GM12891 (cell line): Measurements from ENCODE around the gene MS4A2.
"Not testable (repeated sequence)": the region's sequence is repeated elsewhere in the genome, so short reads cannot be mapped to it uniquely, and the experiment has no call there.

Experiments used
- DNase-seq: peaks from one replicate; pipeline ENCODE4 v3.0.0; 2011; ENCODE audit warnings: low spot score; ENCODE audit not compliant: insufficient read length
- FAIRE-seq: peaks from 2 replicates; lab custom pipeline; 2011; peaks lifted over from hg19 to GRCh38; lab: Jason Lieb, UNC
- PAX5 ChIP-seq: IDR thresholded peaks from 2 replicates; pipeline ENCODE4 v1.6.1; 2011; ENCODE audit warnings: low read length, moderate library complexity, mild to moderate bottlenecking; ENCODE audit not compliant: insufficient read depth, severe bottlenecking
- POLR2A ChIP-seq: IDR thresholded peaks from 2 replicates; pipeline ENCODE4 v1.6.1; 2011; ENCODE audit warnings: low read depth, low read length, control low read depth
- POLR2AphosphoS5 ChIP-seq: IDR thresholded peaks from 2 replicates; pipeline ENCODE4 v1.6.1; 2011; ENCODE audit warnings: low read depth, low read length, control low read depth
- POU2F2 ChIP-seq: IDR thresholded peaks from 2 replicates; pipeline ENCODE4 v1.6.1; 2011; ENCODE audit warnings: low read depth, mild to moderate bottlenecking, control low read depth, low read length, moderate library complexity
- SPI1 ChIP-seq: IDR thresholded peaks from 2 replicates; pipeline ENCODE4 v1.6.1; 2011; ENCODE audit warnings: low read depth, low read length, control low read depth
- TAF1 ChIP-seq: IDR thresholded peaks from 2 replicates; pipeline ENCODE4 v1.6.1; 2011; ENCODE audit warnings: low read depth, low read length, control low read depth

Gene MS4A2

DNA sequence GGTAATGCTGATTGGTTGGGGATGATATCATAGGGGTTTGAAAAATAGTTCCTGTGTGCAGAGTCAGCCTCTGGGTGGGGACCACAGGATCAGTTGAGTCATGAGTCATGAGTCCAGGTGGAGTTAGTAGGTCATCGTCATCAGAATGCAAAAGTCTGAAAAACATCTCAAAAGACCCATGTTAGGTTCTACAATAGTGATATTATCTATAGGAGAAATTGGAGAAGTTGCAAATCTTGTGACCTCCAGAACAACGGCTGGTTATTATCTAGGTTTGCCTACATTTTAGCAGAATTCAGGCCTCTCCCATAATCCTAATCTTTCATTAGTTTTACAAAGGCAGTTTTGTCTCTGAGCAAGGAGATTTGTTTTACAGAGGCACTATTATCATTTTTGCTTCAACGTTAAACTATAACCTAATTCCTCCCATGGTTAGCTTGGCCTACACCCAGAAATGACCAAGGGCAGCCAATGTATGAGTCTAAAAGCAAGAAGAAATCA lies 38.9 kb downstream of the MS4A2 start:
- no peak for FAIRE-seq
- TF ChIP-seq PAX5 (no peak), POU2F2 (no peak), SPI1 (no peak), POLR2AphosphoS5 (no peak), POLR2A (no peak), TAF1 (no peak)
- DNase-seq, result no peak

DNA sequence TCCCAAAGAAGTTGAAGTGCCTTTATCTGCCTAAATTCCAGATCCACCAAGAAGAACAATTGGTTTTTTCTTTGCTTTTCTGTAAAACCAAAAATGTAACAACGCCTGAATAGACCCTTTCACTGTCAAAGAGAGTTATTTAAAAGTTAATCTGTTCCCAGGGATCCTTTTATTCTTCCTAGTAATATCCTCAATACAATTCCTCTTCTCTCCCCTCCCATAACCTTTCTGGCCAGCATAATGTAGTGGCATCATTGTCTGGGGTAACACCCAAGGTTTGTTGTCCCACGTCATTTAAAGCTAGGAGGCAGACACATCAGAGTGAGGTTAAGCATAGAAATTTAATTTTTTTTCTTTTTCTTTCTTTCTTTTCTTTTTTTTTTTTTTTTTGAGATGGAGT lies 39.9 kb downstream of the MS4A2 start:
- no peak for DNase-seq
- no peak for FAIRE-seq
- TF ChIP-seq TAF1 (no peak), SPI1 (no peak)

DNA sequence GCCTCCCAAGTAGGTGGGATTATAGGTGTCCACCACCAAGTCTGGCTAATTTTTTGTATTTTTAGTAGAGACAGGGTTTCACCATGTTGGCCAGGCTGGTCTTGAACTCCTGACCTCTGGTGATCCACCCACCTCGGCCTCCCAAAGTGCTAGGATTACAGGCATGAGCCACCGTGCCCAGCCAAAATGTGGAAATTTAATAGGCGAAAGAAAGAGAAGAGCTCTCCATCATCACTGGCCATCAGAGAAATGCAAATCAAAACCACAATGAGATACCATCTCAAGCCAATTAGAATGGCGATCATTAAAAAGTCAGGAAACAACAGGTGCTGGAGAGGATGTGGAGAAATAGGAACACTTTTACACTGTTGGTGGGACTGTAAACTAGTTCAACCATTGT lies 40.4 kb downstream of the MS4A2 start:
- FAIRE-seq, DNase-seq: not testable (repeated sequence)

DNA sequence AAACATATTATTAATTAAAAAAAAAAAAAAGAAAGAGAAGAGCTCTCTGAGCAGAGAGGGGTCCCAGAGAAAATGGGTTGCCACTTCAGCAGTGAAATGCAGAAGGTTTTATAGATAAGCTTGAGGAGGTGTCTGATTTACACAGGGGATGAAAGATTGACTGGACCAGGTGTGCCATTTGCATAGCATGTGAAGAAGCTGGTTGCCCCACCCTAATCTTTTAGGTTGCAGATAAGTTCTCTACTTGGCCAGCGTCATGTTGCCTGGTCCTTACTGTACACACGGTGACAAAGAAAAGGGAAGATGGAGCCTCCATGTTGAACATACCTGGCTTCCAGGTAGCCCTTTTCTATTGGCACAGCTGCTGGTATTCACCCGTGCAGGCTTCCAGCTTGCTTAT lies 41.4 kb downstream of the MS4A2 start:
- FAIRE-seq, result no peak
- DNase-seq, result no peak
- TF ChIP-seq TAF1 (no peak), POLR2AphosphoS5 (no peak), POU2F2 (no peak), PAX5 (no peak), SPI1 (no peak), POLR2A (no peak)

DNA sequence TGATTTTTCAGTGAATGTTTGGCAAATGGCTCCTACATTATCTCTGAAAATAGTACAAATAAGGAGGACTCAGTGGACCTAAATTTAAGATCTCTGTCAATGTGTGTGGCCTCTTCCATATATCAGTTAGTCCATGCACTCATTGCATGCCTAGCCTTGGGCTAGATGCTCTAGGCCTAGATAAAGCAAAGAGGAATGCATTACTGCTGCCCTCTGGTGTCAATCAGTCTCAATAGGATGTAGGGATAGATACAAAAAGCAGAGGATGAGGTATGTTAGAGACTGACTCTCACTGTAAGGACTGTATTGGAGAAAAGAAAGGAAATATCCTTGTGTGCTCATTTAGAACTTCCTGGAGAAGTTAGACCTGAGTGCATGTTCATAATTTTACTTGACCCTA lies 42.0 kb downstream of the MS4A2 start:
- TF ChIP-seq POU2F2 (no peak), TAF1 (no peak), POLR2A (no peak), SPI1 (no peak), POLR2AphosphoS5 (no peak), PAX5 (no peak)
- DNase-seq, result no peak
- FAIRE-seq, result peak; percentile 81

DNA sequence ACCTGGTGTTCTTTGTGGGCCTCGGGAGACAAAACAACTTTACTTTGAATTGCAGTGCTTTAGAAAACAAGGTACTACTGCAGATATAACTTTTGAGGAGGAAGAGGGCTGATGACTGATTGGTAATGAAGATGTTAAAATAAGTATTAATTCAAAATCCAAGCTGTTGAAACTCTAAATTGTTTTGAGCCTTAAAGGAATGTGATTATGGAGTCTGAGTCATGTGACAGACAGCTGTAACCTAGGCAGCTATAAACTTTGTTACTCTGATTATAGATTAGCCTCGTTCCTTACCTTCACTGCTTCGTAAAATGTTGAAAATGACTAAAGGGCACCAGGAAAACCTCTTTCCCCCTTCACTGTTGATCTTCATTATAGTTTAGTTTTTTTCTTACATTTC lies 43.4 kb downstream of the MS4A2 start:
- FAIRE-seq (no peak), DNase-seq (no peak)

DNA sequence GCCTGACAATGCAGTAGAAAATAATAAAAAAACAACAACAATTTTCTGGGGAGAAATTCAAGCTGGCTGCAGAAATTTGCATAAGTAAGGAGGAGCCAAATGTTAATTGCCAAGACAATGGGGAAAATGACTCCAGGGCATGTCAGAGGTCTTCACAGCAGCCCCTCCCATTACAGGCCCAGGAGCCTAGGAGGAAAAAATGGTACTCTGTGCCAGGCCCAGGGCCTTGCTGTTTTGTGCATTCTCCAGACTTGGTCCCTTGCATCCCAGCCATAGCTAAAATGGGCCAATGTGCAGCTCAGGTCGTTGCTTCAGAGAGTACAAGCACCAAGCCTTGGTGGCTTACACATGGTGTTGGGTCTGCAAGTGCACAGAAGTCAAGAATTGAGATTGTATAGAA lies 45.5 kb downstream of the MS4A2 start:
- DNase-seq, result no peak
- TF ChIP-seq SPI1 (no peak), POLR2A (no peak), POU2F2 (no peak), PAX5 (no peak), TAF1 (no peak), POLR2AphosphoS5 (no peak)
- FAIRE-seq, result no peak

More for the DNA sequence above, 43.4 kb downstream of the MS4A2 start:
- TF ChIP-seq POLR2AphosphoS5 (no peak), PAX5 (no peak), TAF1 (no peak), SPI1 (no peak), POU2F2 (no peak), POLR2A (no peak)

DNA sequence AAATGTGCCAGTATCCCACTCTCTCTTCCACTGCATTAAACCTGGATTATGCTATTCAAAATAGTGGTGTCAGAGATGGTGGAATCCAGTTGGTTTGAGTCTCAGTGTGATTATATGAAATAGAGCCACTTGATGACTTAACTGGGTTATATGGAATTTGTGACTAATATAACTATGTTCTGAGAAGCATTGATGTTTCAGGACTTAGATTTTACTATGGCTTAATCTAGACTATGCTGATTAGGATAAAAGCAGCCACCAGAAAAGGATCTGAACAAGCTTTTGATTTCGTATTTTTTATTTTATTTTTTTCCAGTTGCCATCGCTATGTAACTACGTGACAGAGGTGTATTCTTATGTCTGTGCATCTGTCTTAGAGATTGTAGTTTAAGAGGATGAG lies 55.3 kb downstream of the MS4A2 start:
- DNase-seq, result no peak
- TF ChIP-seq TAF1, result no peak
- TF ChIP-seq POU2F2, result no peak
- TF ChIP-seq POLR2A, result no peak
- TF ChIP-seq POLR2AphosphoS5, result no peak
- TF ChIP-seq PAX5, result no peak
- no peak for TF ChIP-seq SPI1
- FAIRE-seq, result no peak

DNA sequence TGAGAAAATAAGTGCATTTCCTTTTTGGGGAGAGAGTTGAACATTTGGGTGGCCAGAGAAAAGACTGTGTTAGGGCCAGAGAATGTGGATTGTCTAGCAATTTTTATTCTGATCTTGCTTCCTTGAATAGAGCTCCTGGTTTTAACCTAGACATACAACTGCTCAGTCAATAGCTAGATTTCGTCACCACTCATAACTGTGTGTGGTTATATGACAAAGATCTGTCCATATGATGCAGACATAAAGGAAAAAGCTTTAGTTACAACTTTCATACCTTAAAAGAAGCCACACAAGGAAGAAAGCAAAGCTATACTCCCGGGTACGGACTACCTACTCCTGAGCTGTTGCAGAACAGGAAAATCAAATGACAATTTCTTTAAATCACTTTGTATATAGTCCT lies 57.2 kb downstream of the MS4A2 start:
- no peak for TF ChIP-seq POU2F2
- no peak for TF ChIP-seq TAF1
- DNase-seq (no peak), FAIRE-seq (no peak)
